ENCODE data around the gene SMYD4.
"Not testable (repeated sequence)": the region's sequence is repeated elsewhere in the genome, so short reads cannot be mapped to it uniquely, and the experiment has no call there.

SMYD4 gene

DNA sequence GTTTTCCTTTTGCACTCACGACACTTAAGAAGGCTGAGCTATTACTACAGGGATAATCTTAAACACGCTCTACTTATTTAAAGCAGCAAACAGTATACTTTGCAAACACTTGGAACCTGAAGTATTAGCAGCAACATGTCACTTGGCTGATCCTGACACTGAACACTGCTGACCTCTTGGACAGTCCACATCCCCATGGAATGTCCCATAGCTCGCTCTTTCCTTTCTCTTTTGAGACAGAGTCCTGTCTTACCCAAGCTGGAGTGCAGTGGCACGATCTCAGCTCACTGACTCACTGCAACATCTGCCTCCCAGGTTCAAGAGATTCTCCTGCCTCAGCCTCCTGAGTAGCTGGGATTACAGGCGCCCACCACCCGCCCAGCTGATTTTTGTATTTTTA, 26.4 kb downstream of the SMYD4 start:
- Histone ChIP-seq H3K9me3 (ENCODE audit: control insufficient read depth, insufficient read depth, low read length) (no peaks in the 10 kb centered on the region), H3K9ac (ENCODE audit: low read depth, low read length) (no peak overlapping the region), H3K4me1 (ENCODE audit: insufficient read depth, low read length) (no peaks in the 10 kb centered on the region), H3K36me3 (ENCODE audit: insufficient read depth, low read length) (peaks cover 6% of the 10 kb centered on the region; the same call in 1 of the 2 replicates)

DNA sequence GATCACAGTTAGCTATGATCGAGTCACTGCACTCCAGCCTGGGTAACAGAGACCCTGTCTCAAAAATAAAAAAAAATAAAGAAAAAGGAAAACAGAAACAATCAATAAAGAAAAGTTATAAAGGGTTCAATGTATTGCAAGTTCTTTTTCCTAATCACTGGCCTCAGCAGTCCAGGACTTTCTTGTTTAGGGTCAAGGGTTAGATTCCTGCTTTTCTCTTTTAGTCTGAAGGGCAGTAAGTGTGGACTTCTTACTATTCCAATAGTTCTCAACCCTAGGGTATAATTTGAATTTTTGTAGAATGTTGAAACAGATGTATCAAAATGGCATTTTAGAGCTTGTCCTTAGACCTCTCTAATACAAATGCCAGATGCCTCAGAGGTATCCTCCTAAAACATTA, 27.3 kb downstream of the SMYD4 start:
- H3K9ac ChIP-seq (ENCODE audit: low read depth, low read length), result no peak overlapping the region
- H3K9me3 ChIP-seq (ENCODE audit: control insufficient read depth, insufficient read depth, low read length), result no peaks in the 10 kb centered on the region
- H3K36me3 ChIP-seq (ENCODE audit: insufficient read depth, low read length), result peaks cover 6% of the 10 kb centered on the region; the same call in 1 of the 2 replicates
- H3K4me1 ChIP-seq (ENCODE audit: insufficient read depth, low read length), result no peaks in the 10 kb centered on the region

DNA sequence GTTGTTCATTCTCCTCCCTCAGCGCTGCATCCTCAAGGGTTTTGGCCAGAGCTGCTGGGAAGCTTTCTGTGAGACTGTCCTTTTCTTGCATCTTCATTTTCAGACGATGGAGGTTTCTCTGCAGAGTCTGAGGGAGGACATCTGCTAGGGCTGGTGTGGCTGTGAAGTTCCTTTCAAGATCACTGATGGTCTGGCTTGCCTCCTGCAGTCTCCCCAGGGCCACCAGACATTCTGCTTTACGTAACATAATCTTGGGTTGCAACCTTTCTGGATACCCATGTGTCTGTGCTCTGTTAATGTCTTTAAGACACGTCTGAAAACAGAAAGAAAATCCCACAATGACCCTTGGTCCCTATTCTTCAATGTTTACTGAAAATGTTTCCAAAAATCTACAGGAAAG, 29.0 kb downstream of the SMYD4 start:
- Histone ChIP-seq H3K36me3 (ENCODE audit: insufficient read depth, low read length) (peaks cover 6% of the 10 kb centered on the region; the same call in 1 of the 2 replicates), H3K9ac (ENCODE audit: low read depth, low read length) (no peak overlapping the region), H3K9me3 (ENCODE audit: control insufficient read depth, insufficient read depth, low read length) (no peaks in the 10 kb centered on the region), H3K4me1 (ENCODE audit: insufficient read depth, low read length) (no peaks in the 10 kb centered on the region)

DNA sequence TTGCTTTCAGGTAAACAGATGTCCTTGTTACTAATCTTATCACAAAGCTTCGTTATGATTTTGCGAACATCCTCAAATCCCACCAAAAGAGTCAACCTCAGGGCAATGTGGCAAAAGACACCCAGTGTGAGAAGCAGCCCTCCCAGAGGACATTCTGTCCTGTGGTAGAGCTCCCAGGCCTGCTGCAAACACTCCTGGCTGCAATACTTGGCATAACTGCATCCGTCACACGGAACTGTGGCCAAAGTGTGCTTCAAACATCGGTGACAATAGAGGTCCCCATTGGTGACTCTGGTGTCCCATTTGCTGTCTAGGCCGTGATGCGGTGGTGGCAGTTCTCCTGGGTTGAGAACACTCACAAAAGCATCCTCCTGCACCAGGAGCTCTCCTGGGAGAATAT, 29.5 kb downstream of the SMYD4 start:
- Histone ChIP-seq H3K36me3 (ENCODE audit: insufficient read depth, low read length) (peaks cover 6% of the 10 kb centered on the region; the same call in 1 of the 2 replicates), H3K4me1 (ENCODE audit: insufficient read depth, low read length) (no peaks in the 10 kb centered on the region)

DNA sequence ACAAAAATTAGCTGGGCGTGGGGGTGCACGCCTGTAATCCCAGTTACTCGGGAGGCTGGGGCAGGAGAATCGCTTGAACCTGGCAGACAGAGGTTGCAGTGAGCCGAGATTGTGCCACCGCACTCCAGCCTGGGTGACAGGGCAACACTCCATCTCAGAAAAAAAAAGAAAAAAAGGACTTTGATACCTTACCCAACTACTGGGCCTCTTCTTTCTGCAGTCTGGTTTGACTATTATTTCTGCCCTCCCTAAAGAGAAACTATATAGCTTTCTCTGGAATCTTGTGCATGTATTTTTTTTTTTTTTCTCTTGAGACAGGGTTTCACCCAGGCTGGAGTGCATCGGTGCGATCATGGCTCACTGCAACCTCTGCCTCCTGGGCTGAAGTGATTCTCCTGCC, 31.9 kb downstream of the SMYD4 start:
- not testable (repeated sequence) for H3K4me1 ChIP-seq (ENCODE audit: insufficient read depth, low read length); H3K36me3 ChIP-seq (ENCODE audit: insufficient read depth, low read length); H3K9ac ChIP-seq (ENCODE audit: low read depth, low read length); H3K9me3 ChIP-seq (ENCODE audit: control insufficient read depth, insufficient read depth, low read length)

More for the DNA sequence above, 29.5 kb downstream of the SMYD4 start:
- no peak overlapping the region for H3K9ac ChIP-seq (ENCODE audit: low read depth, low read length)
- no peaks in the 10 kb centered on the region for H3K9me3 ChIP-seq (ENCODE audit: control insufficient read depth, insufficient read depth, low read length)

DNA sequence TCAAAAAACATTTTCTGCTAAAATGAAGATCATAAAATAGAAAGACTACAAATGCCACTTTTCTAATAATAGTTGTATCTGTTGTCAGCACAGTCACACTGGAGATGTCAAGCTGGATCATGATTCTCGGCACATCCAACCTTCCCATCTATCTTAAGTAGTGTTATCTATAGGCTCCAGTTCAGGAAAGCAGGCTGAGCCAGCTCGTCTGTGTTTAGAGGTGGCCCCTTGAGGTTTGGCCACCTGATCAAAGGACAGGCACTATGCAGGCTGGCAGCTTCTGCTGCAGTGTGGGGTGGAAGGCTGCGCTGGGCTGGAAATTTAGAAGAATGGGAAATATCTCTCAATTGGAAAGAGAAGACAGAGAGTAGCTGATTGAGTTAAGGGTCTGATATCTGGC, 32.4 kb downstream of the SMYD4 start:
- H3K9ac ChIP-seq (ENCODE audit: low read depth, low read length), result no peak overlapping the region
- H3K4me1 ChIP-seq (ENCODE audit: insufficient read depth, low read length), result no peaks in the 10 kb centered on the region
- H3K9me3 ChIP-seq (ENCODE audit: control insufficient read depth, insufficient read depth, low read length), result no peaks in the 10 kb centered on the region
- H3K36me3 ChIP-seq (ENCODE audit: insufficient read depth, low read length), result peaks cover 3% of the 10 kb centered on the region; the same call in 1 of the 2 replicates

DNA sequence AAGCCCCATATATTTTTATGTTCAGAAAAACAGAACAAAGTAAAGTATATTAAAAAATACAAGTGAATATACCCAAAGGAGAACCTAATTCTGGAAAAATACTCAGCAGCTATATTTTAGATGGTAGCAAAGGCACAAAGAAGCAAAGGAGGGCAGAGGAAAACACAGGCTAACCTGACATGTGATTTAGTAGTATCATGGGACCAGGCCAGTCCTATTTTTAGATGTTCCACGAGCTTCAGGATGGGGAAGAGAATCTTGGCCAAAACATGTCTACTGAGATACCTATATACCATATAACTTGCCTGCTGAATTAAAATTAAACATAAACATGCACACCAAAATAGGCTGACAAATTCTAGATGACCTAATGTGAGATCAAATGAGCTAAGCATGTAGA, 32.9 kb downstream of the SMYD4 start:
- H3K36me3 ChIP-seq (ENCODE audit: insufficient read depth, low read length), result no peaks in the 10 kb centered on the region
- no peaks in the 10 kb centered on the region for H3K4me1 ChIP-seq (ENCODE audit: insufficient read depth, low read length)
- H3K9ac ChIP-seq (ENCODE audit: low read depth, low read length), result no peak overlapping the region
- no peaks in the 10 kb centered on the region for H3K9me3 ChIP-seq (ENCODE audit: control insufficient read depth, insufficient read depth, low read length)

DNA sequence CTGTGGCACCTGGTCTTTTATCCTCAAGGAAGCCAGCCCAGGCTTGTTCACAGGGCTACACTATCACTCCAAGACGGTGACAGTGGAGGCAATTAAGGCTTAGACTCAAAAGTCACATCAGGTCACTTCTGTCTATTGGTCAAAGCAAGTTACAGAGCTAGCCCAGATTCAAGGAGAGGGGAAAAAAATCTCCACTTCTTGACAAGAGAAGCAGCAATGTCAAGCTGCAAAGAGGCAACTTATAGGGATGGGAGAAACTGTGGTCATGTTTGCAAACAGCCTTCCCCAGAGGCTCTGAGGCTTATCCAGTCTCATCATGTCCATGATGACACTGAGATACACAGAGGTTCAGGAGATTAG, 36.3 kb downstream of the SMYD4 start:
- Histone ChIP-seq H3K9ac (ENCODE audit: low read depth, low read length) (no peak overlapping the region), H3K9me3 (ENCODE audit: control insufficient read depth, insufficient read depth, low read length) (no peaks in the 10 kb centered on the region), H3K36me3 (ENCODE audit: insufficient read depth, low read length) (no peaks in the 10 kb centered on the region), H3K4me1 (ENCODE audit: insufficient read depth, low read length) (no peaks in the 10 kb centered on the region)

DNA sequence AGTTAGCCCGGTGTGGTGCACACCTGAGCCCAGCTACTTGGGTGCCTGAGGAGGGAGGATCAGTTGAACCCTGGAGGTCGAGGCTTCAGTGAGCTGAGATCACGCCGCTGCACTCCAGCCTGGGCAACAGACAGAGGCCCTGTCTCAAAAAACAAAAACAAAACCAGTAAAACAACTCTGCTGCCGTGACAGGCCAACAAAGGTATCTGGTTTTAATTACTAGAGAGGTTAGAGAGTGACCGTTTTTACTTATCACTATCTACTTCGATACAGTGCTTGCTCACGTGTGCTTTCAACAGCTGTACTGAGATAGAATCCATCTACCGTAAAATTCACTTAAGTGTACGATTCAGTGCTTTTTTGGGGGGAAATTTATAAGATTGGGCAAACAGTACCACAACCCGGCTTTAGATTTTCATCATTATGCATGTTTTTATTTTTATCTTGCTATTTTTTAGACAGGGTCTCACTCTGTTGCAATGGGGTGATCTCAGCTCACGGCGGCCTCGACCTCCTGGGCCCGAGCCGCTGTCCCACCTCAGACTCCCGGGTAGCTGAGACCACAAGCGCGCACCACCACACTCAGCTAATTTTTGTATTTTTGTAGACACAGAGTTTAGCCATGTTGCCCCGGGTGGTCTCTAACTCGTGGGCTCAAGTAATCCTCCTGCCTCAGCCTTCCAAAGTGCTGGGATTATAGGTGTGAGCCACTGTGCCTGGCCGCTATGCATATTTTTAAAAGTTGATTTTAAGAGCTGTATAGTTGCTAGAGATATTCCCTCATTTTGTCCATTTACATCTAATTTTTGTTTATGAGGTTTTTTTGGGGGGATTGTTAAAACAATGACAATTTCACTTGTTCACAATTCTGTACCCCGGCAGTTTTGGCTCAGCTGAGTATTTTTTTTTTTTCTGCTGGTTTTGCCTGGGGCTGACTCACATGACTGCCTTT, 36.9 kb downstream of the SMYD4 start:
- H3K4me1 ChIP-seq (ENCODE audit: insufficient read depth, low read length), result no peaks in the 10 kb centered on the region
- no peak overlapping the region for H3K9ac ChIP-seq (ENCODE audit: low read depth, low read length)
- H3K9me3 ChIP-seq (ENCODE audit: control insufficient read depth, insufficient read depth, low read length), result no peaks in the 10 kb centered on the region
- no peaks in the 10 kb centered on the region for H3K36me3 ChIP-seq (ENCODE audit: insufficient read depth, low read length)

DNA sequence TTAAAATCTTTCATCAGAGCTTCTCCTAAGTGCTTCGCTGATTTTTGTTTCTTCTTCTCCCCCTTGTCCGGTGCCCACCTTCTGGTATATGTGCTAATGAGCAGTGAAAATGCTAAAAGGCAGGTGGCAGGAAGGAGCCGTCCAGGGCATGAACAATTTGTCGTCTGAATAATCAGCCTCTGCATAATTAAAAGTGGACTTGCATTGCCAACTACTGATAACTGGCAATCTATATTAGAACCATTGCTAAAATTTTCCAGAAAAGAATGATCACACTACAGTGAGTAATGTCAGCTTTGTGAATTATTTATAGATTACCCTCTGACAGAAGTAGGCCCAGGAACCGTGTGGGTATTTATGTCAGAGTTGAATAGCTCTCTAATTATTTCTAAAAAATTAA, 39.8 kb downstream of the SMYD4 start:
- no peaks in the 10 kb centered on the region for H3K4me1 ChIP-seq (ENCODE audit: insufficient read depth, low read length)
- no peaks in the 10 kb centered on the region for H3K9me3 ChIP-seq (ENCODE audit: control insufficient read depth, insufficient read depth, low read length)
- no peaks in the 10 kb centered on the region for H3K36me3 ChIP-seq (ENCODE audit: insufficient read depth, low read length)
- H3K9ac ChIP-seq (ENCODE audit: low read depth, low read length), result no peak overlapping the region

DNA sequence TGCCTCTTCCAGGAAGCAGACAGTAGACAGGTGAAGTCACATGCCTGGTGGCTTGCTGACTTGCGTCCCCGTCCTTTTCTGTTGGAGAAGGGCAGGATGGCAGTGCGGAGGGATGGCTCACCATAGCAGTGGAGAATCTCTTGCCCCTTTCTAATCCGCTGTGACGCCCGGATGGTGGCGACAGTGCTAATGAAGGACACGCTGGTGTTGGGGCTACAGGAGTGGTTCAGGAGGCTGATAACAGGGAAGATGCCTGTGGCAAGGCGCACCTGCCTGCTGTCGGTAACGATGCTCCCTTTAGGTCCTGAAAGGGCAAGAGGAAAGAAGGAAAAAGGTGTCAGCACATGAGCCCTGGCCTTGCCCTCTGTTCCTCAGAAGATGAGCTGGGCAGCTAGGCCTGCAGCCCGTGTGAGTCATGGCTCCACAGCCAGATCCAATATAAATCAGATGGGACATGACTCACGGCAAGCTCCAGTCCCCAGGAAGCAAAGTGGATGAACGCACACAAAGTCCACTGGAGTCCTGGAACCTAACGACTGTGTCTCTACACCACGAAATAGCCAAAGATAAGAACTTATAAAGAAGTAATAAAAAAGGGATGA, 42.3 kb downstream of the SMYD4 start:
- Histone ChIP-seq H3K9me3 (ENCODE audit: control insufficient read depth, insufficient read depth, low read length) (no peaks in the 10 kb centered on the region), H3K9ac (ENCODE audit: low read depth, low read length) (no peak overlapping the region), H3K36me3 (ENCODE audit: insufficient read depth, low read length) (peaks cover 7% of the 10 kb centered on the region), H3K4me1 (ENCODE audit: insufficient read depth, low read length) (peaks cover 4% of the 10 kb centered on the region; the same call in 1 of the 2 replicates)

DNA sequence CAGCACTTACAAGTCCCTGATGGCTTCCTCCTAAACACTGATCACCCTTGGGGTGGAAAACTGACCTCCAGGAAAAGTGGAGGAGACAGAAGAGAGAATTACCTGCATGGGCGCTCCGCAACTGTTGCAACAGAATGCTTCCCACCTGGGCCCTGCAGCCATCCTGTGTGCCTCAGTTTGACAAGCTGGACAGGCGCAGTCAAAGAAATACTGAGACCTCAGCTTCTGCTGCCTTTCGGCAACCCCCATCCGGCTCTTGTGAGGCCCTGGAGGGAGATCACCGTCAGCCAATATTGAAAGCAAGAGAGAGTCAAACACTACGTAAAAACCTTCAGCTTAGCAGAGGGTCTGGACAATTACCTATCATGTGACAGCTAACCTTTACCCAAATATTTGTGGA, 43.0 kb downstream of the SMYD4 start:
- Histone ChIP-seq H3K9me3 (ENCODE audit: control insufficient read depth, insufficient read depth, low read length) (no peaks in the 10 kb centered on the region), H3K36me3 (ENCODE audit: insufficient read depth, low read length) (peaks cover 13% of the 10 kb centered on the region), H3K9ac (ENCODE audit: low read depth, low read length) (no peak overlapping the region), H3K4me1 (ENCODE audit: insufficient read depth, low read length) (peaks cover 4% of the 10 kb centered on the region; the same call in 1 of the 2 replicates)

DNA sequence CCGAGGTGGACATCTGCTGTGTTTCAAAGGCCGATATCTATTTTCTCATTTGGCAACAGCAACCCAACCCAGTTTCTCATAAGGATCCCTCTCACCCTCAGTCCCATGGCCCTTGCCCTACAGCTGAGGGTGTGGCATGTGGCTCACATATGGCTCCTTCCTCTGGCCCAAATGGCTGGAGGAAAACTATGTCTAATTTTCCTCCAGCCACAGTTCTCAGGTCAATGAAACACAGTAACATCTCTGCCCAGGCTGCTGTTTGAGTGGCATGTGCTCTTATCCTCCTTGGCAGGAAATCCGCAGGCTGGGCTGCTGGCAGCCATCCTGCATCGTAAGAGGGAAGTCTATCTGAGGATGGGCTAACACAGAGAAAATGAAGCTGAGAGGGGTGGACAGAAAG, 43.8 kb downstream of the SMYD4 start:
- no peaks in the 10 kb centered on the region for H3K9me3 ChIP-seq (ENCODE audit: control insufficient read depth, insufficient read depth, low read length)
- H3K9ac ChIP-seq (ENCODE audit: low read depth, low read length), result no peak overlapping the region
- H3K36me3 ChIP-seq (ENCODE audit: insufficient read depth, low read length), result peaks cover 20% of the 10 kb centered on the region
- peaks cover 4% of the 10 kb centered on the region; the same call in 1 of the 2 replicates for H3K4me1 ChIP-seq (ENCODE audit: insufficient read depth, low read length)

DNA sequence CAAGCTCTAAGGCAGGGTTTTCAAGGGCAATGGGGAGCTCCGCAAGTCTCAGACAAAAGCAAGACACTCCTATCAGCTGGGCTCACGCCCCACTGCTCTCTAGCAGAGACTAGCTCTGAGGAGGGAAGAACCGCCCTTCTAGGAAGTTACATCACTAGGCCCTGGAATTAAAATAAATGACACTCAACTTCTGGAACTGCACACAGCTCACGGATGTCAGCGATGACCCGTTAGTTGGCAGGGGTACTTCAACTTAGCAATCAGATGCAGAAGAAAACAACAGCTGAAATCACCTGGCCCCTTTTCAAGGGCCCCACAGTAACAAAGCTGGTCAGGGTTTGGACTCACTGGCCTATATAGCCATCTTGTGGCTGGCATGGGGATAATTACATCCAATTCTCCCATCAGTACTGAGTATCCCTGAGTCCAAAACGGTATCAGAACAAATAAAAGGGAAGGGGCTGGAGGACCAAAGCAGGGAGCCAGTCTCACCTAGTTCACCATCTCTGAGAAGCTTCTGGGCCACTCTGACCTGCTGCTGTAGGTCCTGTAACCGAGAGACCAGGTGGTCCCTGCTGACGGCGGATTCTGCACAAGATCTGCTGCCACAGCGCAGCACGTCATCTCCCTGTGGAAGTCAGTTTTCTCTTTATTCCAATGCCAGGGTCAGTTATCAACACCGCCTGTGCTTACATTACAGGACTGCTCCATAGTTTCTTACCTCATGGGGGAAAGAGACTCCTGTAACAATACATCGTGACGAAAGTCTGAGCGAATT, 45.7 kb downstream of the SMYD4 start:
- peaks cover 20% of the 10 kb centered on the region for H3K36me3 ChIP-seq (ENCODE audit: insufficient read depth, low read length)
- H3K9ac ChIP-seq (ENCODE audit: low read depth, low read length), result no peak overlapping the region
- peaks cover 4% of the 10 kb centered on the region; the same call in 1 of the 2 replicates for H3K4me1 ChIP-seq (ENCODE audit: insufficient read depth, low read length)
- H3K9me3 ChIP-seq (ENCODE audit: control insufficient read depth, insufficient read depth, low read length), result no peaks in the 10 kb centered on the region
